Spleen (tissue), 11 donors: ENCODE measurements around the gene TDRD7. TPM values are rescaled to one million over a fixed set of nuclear protein-coding genes. Genes with fewer than 3 reads are reported as not detected.

Experiments
- DNase-seq: peaks from one replicate; pipeline ENCODE4 v3.0.0-alpha.2; 2020
- H3K27ac ChIP-seq, 8 donors: fragments of 200-600 bp; sonication (generic) in 7 of 8; 1 replicate in 4 of 8; 2 replicates in 4 of 8; pipeline versions ENCODE4 v1.5.0 to v1.8.0; 2016 to 2021; ENCODE audit warnings: inconsistent platforms in 4 of 8, mild to moderate bottlenecking in 4 of 8, moderate library complexity in 1 of 8
- H3K27me3 ChIP-seq, 7 donors: fragments of 200-600 bp; sonication (generic) in 6 of 7; replicated peaks in 1 of 7; 1 replicate in 4 of 7; 2 replicates in 3 of 7; pipeline versions ENCODE4 v1.5.0 to v1.8.0; 2016 to 2021; ENCODE audit warnings: inconsistent platforms in 3 of 7, mild to moderate bottlenecking in 1 of 7
- H3K36me3 ChIP-seq, 6 donors: fragments of 200-600 bp; sonication (generic) in 5 of 6; 1 replicate in 4 of 6; 2 replicates in 2 of 6; pipeline versions ENCODE4 v1.5.0 to v1.8.0; 2016 to 2021; ENCODE audit warnings: inconsistent platforms in 2 of 6
- H3K4me1 ChIP-seq, 6 donors: fragments of 200-600 bp; sonication (generic) in 5 of 6; 1 replicate in 3 of 6; 2 replicates in 3 of 6; pipeline versions ENCODE4 v1.5.0 to v1.8.0; 2016 to 2021; ENCODE audit warnings: inconsistent platforms in 3 of 6
- H3K4me3 ChIP-seq, 8 donors: fragments of 200-600 bp; sonication (generic) in 7 of 8; 1 replicate in 4 of 8; 2 replicates in 4 of 8; pipeline versions ENCODE4 v1.5.0 to v1.8.0; 2016 to 2021; ENCODE audit warnings: inconsistent platforms in 4 of 8, mild to moderate bottlenecking in 4 of 8, moderate library complexity in 2 of 8
- H3K9me3 ChIP-seq, 8 donors: fragments of 200-600 bp; sonication (generic) in 7 of 8; 1 replicate in 4 of 8; 2 replicates in 4 of 8; pipeline versions ENCODE4 v1.5.0 to v1.8.0; 2016 to 2021; ENCODE audit warnings: inconsistent platforms in 4 of 8
- POLR2A ChIP-seq, 3 donors: fragments of 450-650 bp; IDR thresholded peaks; one replicate each; pipeline ENCODE4 v1.5.1; 2017; ENCODE audit warnings: antibody characterized with exemption in 3 of 3, mild to moderate bottlenecking in 1 of 3
- POLR2AphosphoS5 ChIP-seq, 3 donors: sonication (generic); formaldehyde crosslinking; IDR thresholded peaks; one replicate each; pipeline ENCODE4 v1.5.1; 2017; ENCODE audit warnings: antibody characterized with exemption in 3 of 3
- WGBS, 5 donors: extraction: QIAGEN DNeasy Blood & Tissue Kit in 3 of 5; methylation state at CpG; one replicate each; pipeline versions ENCODE4 v1.1.5 to v1.1.7; 2013 to 2018; 5-methylcytosine and 5-hydroxymethylcytosine counted together
- intact Hi-C: fragments of 100-400 bp; cut with DNase I; formaldehyde crosslinking; loops from one replicate; pipeline ENCODE4 v1.15.0; 2023; ENCODE audit warnings: low total_unique reads
- polyA plus RNA-seq, 3 donors: library from polyadenylated mRNA; stranded (reverse); fragments of 200-250 nt; gene quantifications; one replicate each; pipeline ENCODE4 v1.2.1, GENCODE V29; 2013
- total RNA-seq, 7 donors: library from RNA; depleted of rRNA in 3 of 7; stranded (reverse); fragments of >200 nt in 3 of 7; fragmentation: NEBNext Ultra II Directional in 4 of 7; extraction: Animal tissue kit (Norgen Biotek cat#: 25700) in 4 of 7; gene quantifications; one replicate each; pipeline versions ENCODE4 v1.1.0 to v1.2.1, GENCODE V29; 2016 to 2021
- TF ChIP-seq, protein P1 (sequence below), 11 experiments: fragments of 200-600 bp in 7 of 11; fragments of 450-650 bp in 4 of 11; sonication (generic) in 4 of 11; IDR thresholded peaks in 8 of 11; conservative IDR thresholded peaks in 3 of 11; 1 replicate in 7 of 11; 2 replicates in 4 of 11; pipeline versions ENCODE4 v1.4.0 to v1.8.0; 2016 to 2021; ENCODE audit warnings: antibody characterized with exemption in 11 of 11, inconsistent platforms in 4 of 11, mild to moderate bottlenecking in 1 of 11
- donor health status: healthy with polysubstance abuse.
- donor health status: DM: no; HTN: no; CAD: no; lungs with moderate emphysema.
- donor health status: DM: no; HTN: no; CAD: no.
- donor health status: Bipolar disorder and iron deficiency.
- donor health status: healthy.
- donor health status: DM: no; HTN: no; CAD: no.
- donor health status: DM: yes; HTN: yes; CAD: no.

TDRD7 gene
- total and polyA plus RNA-seq, 10 donors = 6.4 to 18.7 (median 15.3) TPM

DNA sequence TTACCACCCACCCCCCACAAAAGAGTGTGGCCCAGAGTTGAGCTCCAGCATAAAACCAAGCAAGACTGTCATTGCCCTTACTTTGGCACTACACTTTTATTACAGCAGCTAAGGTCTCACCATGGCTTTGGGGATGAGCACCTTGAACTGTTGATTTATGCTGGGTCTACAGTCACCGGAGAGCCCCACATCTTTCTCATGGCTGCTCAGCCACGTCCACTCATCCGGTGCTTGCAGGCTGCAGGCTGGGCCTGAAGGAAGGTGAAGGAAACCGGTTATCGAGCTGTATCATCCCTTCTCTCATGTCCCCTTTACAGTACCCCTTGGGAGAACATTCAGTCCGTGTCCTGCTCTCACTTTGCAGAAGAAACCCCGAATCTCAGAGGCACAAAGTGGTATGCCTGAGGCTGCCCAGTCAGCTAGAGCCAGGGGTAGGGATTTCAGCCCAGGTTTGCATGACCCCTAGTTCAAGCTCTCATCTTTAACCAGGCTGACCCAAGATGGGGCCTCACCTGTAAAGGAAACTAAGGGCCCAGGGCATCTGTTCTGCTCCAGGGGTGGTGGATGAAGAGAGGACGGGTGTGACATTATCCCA is 101.2 kb downstream of the TDRD7 start:
- TF ChIP-seq, protein P1, sequence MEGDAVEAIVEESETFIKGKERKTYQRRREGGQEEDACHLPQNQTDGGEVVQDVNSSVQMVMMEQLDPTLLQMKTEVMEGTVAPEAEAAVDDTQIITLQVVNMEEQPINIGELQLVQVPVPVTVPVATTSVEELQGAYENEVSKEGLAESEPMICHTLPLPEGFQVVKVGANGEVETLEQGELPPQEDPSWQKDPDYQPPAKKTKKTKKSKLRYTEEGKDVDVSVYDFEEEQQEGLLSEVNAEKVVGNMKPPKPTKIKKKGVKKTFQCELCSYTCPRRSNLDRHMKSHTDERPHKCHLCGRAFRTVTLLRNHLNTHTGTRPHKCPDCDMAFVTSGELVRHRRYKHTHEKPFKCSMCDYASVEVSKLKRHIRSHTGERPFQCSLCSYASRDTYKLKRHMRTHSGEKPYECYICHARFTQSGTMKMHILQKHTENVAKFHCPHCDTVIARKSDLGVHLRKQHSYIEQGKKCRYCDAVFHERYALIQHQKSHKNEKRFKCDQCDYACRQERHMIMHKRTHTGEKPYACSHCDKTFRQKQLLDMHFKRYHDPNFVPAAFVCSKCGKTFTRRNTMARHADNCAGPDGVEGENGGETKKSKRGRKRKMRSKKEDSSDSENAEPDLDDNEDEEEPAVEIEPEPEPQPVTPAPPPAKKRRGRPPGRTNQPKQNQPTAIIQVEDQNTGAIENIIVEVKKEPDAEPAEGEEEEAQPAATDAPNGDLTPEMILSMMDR (IDR thresholded peaks at IDR 0.05 in 8 of 11, conservative IDR thresholded peaks at IDR 0.05 in 3 of 11) = no peak
- TF ChIP-seq POLR2AphosphoS5 (IDR thresholded peaks at IDR 0.05) (no peak), POLR2A (IDR thresholded peaks at IDR 0.05) (no peak)
- WGBS, 5 donors = 79 to 91% (median 83%) methylated on average over 8 of the region's 8 CpGs
- Histone ChIP-seq H3K9me3 (no peaks in the 10 kb centered on the region), H3K4me3 (no peak overlapping the region), H3K27me3 (peaks cover 0 to 27% (median 0%) of the 10 kb centered on the region in 7 donors), H3K27ac (no peak overlapping the region), H3K36me3 (no peaks in the 10 kb centered on the region), H3K4me1 (no peaks in the 10 kb centered on the region)
- DNase-seq = no peak
- intact Hi-C loops = no loop called here

GRCh38 chr9:97514531-97514930 is 102.6 kb downstream of the TDRD7 start:
- no peak for DNase-seq
- peaks cover 0 to 12% (median 4%) of the 10 kb centered on the region in 6 donors for H3K4me1 ChIP-seq
- TF ChIP-seq POLR2AphosphoS5 (IDR thresholded peaks at IDR 0.05) (peak in 2 of 3 donors; percentile 19 to 41), POLR2A (IDR thresholded peaks at IDR 0.05) (no peak)
- no peaks in the 10 kb centered on the region for H3K36me3 ChIP-seq
- H3K4me3 ChIP-seq = no peak overlapping the region
- H3K27ac ChIP-seq = no peak overlapping the region
- 58 to 75% (median 72%) methylated on average over 9 of the region's 9 CpGs for WGBS, 5 donors
- intact Hi-C loops = no loop called here
- H3K27me3 ChIP-seq = peaks cover 0 to 42% (median 0%) of the 10 kb centered on the region in 7 donors
- H3K9me3 ChIP-seq = no peaks in the 10 kb centered on the region

- H3K27me3 ChIP-seq = peaks cover 0 to 47% (median 0%) of the 10 kb centered on the region in 7 donors
- intact Hi-C loops = no loop called here
- no peak for DNase-seq
- 73 to 91% (median 84%) methylated on average over 6 of the region's 6 CpGs for WGBS, 5 donors
- H3K9me3 ChIP-seq = no peaks in the 10 kb centered on the region
- H3K36me3 ChIP-seq = no peaks in the 10 kb centered on the region
- TF ChIP-seq POLR2A (IDR thresholded peaks at IDR 0.05) (no peak), POLR2AphosphoS5 (IDR thresholded peaks at IDR 0.05) (no peak)
- TF ChIP-seq, protein P1 (IDR thresholded peaks at IDR 0.05 in 8 of 11, conservative IDR thresholded peaks at IDR 0.05 in 3 of 11) = no peak
- no peak overlapping the region for H3K27ac ChIP-seq
- no peak overlapping the region for H3K4me3 ChIP-seq
- peaks cover 0 to 12% (median 4%) of the 10 kb centered on the region in 6 donors for H3K4me1 ChIP-seq
These were observed 103.8 kb downstream of the TDRD7 start for GRCh38 chr9:97515662-97516061.

DNA sequence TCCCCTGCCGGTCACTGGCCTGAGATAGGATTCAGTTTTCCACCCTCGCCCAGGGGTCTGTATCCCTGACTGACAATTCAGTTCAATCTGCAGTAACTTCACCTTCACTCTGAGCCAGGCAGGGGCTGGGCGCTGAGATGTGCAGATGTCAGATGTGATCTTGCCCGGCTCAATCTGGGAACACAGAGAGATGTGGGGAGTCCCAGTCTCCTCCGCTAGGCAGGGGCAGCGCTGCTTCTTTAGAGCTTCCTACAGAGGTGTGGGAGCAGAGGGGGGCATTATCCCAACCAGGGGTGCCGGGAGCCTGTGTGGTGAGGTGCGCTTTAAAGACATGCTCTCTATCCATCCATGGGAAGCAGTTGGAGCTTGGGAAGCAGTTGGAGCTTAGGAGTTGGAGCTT is 104.2 kb downstream of the TDRD7 start:
- WGBS, 5 donors = 92 to 94% (median 92%) methylated on average over 8 of the region's 8 CpGs
- TF ChIP-seq POLR2A (IDR thresholded peaks at IDR 0.05) (no peak), POLR2AphosphoS5 (IDR thresholded peaks at IDR 0.05) (no peak)
- TF ChIP-seq, protein P1 (IDR thresholded peaks at IDR 0.05 in 8 of 11, conservative IDR thresholded peaks at IDR 0.05 in 3 of 11) = no peak
- no peak for DNase-seq
- no peak overlapping the region for H3K27ac ChIP-seq
- peaks cover 0 to 12% (median 4%) of the 10 kb centered on the region in 6 donors for H3K4me1 ChIP-seq
- intact Hi-C loops = no loop called here
- peaks cover 0 to 47% (median 0%) of the 10 kb centered on the region in 7 donors for H3K27me3 ChIP-seq
- H3K36me3 ChIP-seq = no peaks in the 10 kb centered on the region
- H3K4me3 ChIP-seq = no peak overlapping the region
- H3K9me3 ChIP-seq = no peaks in the 10 kb centered on the region
